ENCODE data around the gene HERPUD1. TPM values are rescaled to one million over a fixed set of nuclear protein-coding genes. Genes with fewer than 3 reads are reported as not detected.

The HERPUD1 gene
- total and polyA plus RNA-seq, 9 of the 15 experiments (the other 6 are each of a cell fraction or from before 2014, with no cell fraction given) = 14.2 to 60.7 (median 37.4) TPM

DNA sequence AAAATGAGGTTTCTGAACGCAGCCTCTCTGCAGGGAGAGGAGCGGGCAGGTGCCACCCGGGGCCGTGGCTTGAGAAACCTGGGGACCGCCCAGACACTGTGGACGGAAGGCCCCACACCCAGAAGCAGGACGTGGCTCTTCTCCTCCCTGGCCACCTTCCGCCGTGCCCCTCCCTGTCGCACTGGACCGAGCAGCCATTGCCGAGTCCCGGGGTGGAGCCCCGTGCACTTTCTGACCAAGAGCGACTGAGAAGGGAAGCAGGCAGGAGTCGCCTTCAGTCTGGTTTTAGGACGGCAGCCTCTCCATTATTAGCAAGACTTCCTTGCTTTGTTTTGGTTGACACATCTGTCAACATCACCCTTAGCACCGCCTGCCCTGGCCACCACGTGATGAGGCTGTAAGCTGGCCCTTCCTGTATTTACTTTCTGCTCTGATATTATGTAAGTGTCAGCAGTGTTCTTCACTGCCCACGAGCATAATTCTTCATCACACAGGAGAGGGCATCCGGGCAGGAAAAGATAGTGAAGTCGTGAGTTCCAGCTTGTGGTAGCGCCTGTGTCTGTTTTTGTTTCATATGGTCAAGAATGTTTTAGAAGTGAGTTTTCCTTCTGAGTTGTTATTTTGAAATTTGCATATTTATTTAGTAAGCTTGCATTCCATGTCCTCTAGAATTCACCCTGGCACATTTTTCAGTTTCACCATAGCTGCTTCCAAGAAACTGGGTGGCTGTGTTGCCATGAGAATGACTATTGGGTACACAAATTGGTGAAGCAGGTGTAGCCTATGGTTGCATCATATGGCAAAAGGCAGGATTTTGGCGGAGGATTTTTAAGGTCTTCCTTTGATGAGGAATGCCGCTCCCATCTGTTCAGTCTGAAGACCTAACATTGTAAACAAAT is 1.0 kb downstream of the HERPUD1 start (continued):
- peak; percentile 53; the same call in 1 of the 2 replicates for TF ChIP-seq PKNOX1 (IDR thresholded peaks at IDR 0.05)
- TF ChIP-seq BRD4 (IDR thresholded peaks at IDR 0.05) = 0 out of 2 replicates have a peak, but pooled peaks have one; percentile 49
- TF ChIP-seq MXI1 (IDR thresholded peaks at IDR 0.05; ENCODE audit: low read depth, low read length) = peak; percentile 70; the same call in 1 of the 2 replicates
- TF ChIP-seq SMAD1 (IDR thresholded peaks at IDR 0.05; ENCODE audit: low read depth, low read length, partially characterized antibody) = peak; percentile 50
- TF ChIP-seq ZC3H8 (IDR thresholded peaks at IDR 0.05) = no peak
- TF ChIP-seq BRD9 (IDR thresholded peaks at IDR 0.05; ENCODE audit: low read depth, partially characterized antibody) = peak; percentile 14
- peak; percentile 76 to 89; a peak in 3 of 4 replicates for TF ChIP-seq FOXA3 (CRISPR knock-in tag; conservative IDR thresholded peaks at IDR 0.05 in 1 of 2, IDR thresholded peaks at IDR 0.05 in 1 of 2)
- no peak for TF ChIP-seq ZNF23 (CRISPR knock-in tag; IDR thresholded peaks at IDR 0.05)
- TF ChIP-seq, protein P1, sequence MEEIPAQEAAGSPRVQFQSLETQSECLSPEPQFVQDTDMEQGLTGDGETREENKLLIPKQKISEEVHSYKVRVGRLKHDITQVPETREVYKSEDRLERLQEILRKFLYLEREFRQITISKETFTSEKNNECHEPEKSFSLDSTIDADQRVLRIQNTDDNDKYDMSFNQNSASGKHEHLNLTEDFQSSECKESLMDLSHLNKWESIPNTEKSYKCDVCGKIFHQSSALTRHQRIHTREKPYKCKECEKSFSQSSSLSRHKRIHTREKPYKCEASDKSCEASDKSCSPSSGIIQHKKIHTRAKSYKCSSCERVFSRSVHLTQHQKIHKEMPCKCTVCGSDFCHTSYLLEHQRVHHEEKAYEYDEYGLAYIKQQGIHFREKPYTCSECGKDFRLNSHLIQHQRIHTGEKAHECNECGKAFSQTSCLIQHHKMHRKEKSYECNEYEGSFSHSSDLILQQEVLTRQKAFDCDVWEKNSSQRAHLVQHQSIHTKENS (CRISPR knock-in tag; IDR thresholded peaks at IDR 0.05) = no peak
- TF ChIP-seq PHTF2 (CRISPR knock-in tag; IDR thresholded peaks at IDR 0.05) = no peak
- TF ChIP-seq FOXP1 (CRISPR knock-in tag; IDR thresholded peaks at IDR 0.05) = peak; percentile 62; the same call in 1 of the 2 replicates
- no peak for TF ChIP-seq NFIC (IDR thresholded peaks at IDR 0.05)
- TF ChIP-seq PBX2 (CRISPR knock-in tag; IDR thresholded peaks at IDR 0.05; ENCODE audit: low read depth) = no peak
- peak; percentile 69 for TF ChIP-seq PBX2 (tag; conservative IDR thresholded peaks at IDR 0.05; ENCODE audit: low read depth)
- no peak for TF ChIP-seq LEF1 (IDR thresholded peaks at IDR 0.05)
- TF ChIP-seq ETV6 (IDR thresholded peaks at IDR 0.05; ENCODE audit: borderline replicate concordance in 1 of 2, low read depth in 2 of 2, low read length in 1 of 2) = no peak
- 0 out of 2 replicates have a peak, but pooled peaks have one; percentile 49 for TF ChIP-seq ETV6 (CRISPR knock-in tag; IDR thresholded peaks at IDR 0.05; ENCODE audit: borderline replicate concordance)
- TF ChIP-seq MYC (IDR thresholded peaks at IDR 0.05; ENCODE audit: low read depth, low read length) = peak; percentile 58; the same call in 1 of the 2 replicates
- TF ChIP-seq MYC (CRISPR knock-in tag; IDR thresholded peaks at IDR 0.05; ENCODE audit: borderline replicate concordance, low read depth) = no peak
- no peak for TF ChIP-seq MIER1 (IDR thresholded peaks at IDR 0.05; ENCODE audit: low read depth)
